Measurements from ENCODE around the gene ENDOG.
"Not testable (repeated sequence)": the region's sequence is repeated elsewhere in the genome, so short reads cannot be mapped to it uniquely, and the experiment has no call there.

The ENDOG gene

GRCh38 chr9:128860937-128861336 lies 42.6 kb downstream of the ENDOG start:
- in situ Hi-C loops (cut with MboI; ENCODE audit: low sequenced_read_pairs): no loop called here

- in situ Hi-C loops (cut with MboI; ENCODE audit: low sequenced_read_pairs): no loop called here
These were observed 43.2 kb downstream of the ENDOG start for GRCh38 chr9:128861501-128861900.

- in situ Hi-C loops (cut with MboI; ENCODE audit: low sequenced_read_pairs): no loop called here
These were observed 44.1 kb downstream of the ENDOG start for GRCh38 chr9:128862401-128862851.

- in situ Hi-C loops (cut with MboI; ENCODE audit: low sequenced_read_pairs): no loop called here
These were observed 45.3 kb downstream of the ENDOG start for GRCh38 chr9:128863647-128864046.

GRCh38 chr9:128870128-128870940 lies 52.0 kb downstream of the ENDOG start:
- in situ Hi-C loops (cut with MboI; ENCODE audit: low sequenced_read_pairs): no loop called here

- in situ Hi-C loops (cut with MboI; ENCODE audit: low sequenced_read_pairs): not testable (repeated sequence)
These were observed 52.6 kb downstream of the ENDOG start for GRCh38 chr9:128870941-128871265.
